Esophagus muscularis mucosa (tissue), 4 donors: ENCODE measurements around the gene QRSL1. TPM values are rescaled to one million over a fixed set of nuclear protein-coding genes. Genes with fewer than 3 reads are reported as not detected.

ENCODE experiments used
- DNase-seq: peaks from one replicate; pipeline ENCODE4 v3.0.0-alpha.2; 2017; ENCODE audit errors: extremely low spot score
- H3K27ac ChIP-seq, 4 donors: fragments of 200-600 bp; sonication (generic); replicated peaks in 1 of 4; 1 replicate in 3 of 4; 2 replicates in 1 of 4; pipeline ENCODE4 v1.5.1; 2016 to 2019; ENCODE audit warnings: mild to moderate bottlenecking in 1 of 4
- H3K27me3 ChIP-seq, 4 donors: fragments of 200-600 bp; sonication (generic); one replicate each; pipeline versions ENCODE4 v1.5.1 to v1.6.0; 2016 to 2019
- H3K36me3 ChIP-seq, 4 donors: fragments of 200-600 bp; sonication (generic); one replicate each; pipeline ENCODE4 v1.5.1; 2016 to 2019
- H3K4me1 ChIP-seq, 4 donors: fragments of 200-600 bp; sonication (generic); one replicate each; pipeline ENCODE4 v1.5.1; 2016 to 2019
- H3K4me3 ChIP-seq, 4 donors: fragments of 200-600 bp; sonication (generic); 1 replicate in 2 of 4; 2 replicates in 2 of 4; pipeline ENCODE4 v1.5.1; 2016 to 2019; ENCODE audit warnings: mild to moderate bottlenecking in 4 of 4, moderate library complexity in 1 of 4
- H3K9me3 ChIP-seq, 4 donors: fragments of 200-600 bp; sonication (generic); 1 replicate in 3 of 4; 2 replicates in 1 of 4; pipeline ENCODE4 v1.5.1; 2016 to 2019
- EP300 ChIP-seq: sonication (generic); formaldehyde crosslinking; IDR thresholded peaks from one replicate; pipeline ENCODE4 v1.6.1; 2017; ENCODE audit warnings: antibody characterized with exemption
- POLR2A ChIP-seq: fragments of 450-650 bp; IDR thresholded peaks from one replicate; pipeline ENCODE4 v1.6.1; 2017; ENCODE audit warnings: antibody characterized with exemption, moderate library complexity, mild to moderate bottlenecking, low read depth
- POLR2AphosphoS5 ChIP-seq, 2 donors: sonication (generic); formaldehyde crosslinking; IDR thresholded peaks; one replicate each; pipeline ENCODE4 v1.6.1; 2017; ENCODE audit warnings: antibody characterized with exemption in 2 of 2
- WGBS: methylation state at CpG from one replicate; pipeline ENCODE4 v1.1.5; 2018; 5-methylcytosine and 5-hydroxymethylcytosine counted together
- intact Hi-C: fragments of 100-400 bp; cut with DNase I; formaldehyde crosslinking; loops from one replicate; pipeline ENCODE4 v1.15.1; 2023
- total RNA-seq, 4 donors: library from RNA; depleted of rRNA; stranded (reverse); fragments of >200 nt; gene quantifications; one replicate each; pipeline versions ENCODE4 v1.1.0 to v1.2.1, GENCODE V29; 2016
- TF ChIP-seq, protein P1 (sequence below), 3 experiments: fragments of 200-600 bp in 2 of 3; fragments of 450-650 bp in 1 of 3; sonication (generic) in 2 of 3; IDR thresholded peaks; one replicate each; pipeline ENCODE4 v1.5.1; 2017 to 2019; ENCODE audit warnings: antibody characterized with exemption in 3 of 3, mild to moderate bottlenecking in 2 of 3, moderate library complexity in 1 of 3

QRSL1 gene
- total RNA-seq, 4 donors from 2014 or later: 6.7 to 9.1 (median 8.3) TPM

DNA sequence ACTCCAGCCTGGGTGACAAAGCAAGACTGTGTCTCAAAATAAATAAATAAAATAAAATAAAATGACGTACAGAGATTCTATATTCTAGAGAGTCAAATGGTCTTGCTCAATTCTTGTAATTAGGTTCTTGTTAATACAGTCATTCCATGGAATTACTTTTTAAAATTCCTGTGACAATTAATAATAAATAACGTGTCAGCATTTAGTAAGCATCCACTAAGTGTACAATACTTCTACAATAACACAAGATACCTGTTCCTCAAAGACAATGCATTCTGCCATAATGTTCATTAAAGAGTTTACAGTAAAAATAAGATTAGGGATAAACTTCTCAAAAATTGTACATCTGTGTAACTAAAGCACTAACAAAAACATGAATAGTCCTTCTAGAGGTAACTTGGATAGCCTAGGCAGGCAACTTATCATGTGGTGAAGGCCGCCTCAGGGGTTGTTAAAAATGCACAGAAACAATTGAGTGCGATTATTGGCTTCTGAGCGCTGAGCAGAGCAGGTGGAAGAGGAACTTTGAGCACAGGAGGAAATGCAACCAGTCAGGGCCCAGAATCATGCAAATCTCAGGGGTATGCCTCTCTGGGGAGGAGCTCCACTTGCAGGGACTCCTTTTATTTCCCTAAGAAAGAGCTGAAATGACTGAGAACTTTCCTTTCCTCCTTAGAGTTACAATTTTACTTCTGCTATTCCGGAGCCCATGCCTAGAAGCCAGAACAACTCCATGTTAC lies 37.1 kb downstream of the QRSL1 start:
- H3K36me3 ChIP-seq: peaks cover 23 to 50% (median 38%) of the 10 kb centered on the region in 4 donors
- no peak overlapping the region for H3K27ac ChIP-seq
- H3K4me1 ChIP-seq: no peaks in the 10 kb centered on the region
- H3K9me3 ChIP-seq: no peaks in the 10 kb centered on the region
- no peak for TF ChIP-seq POLR2AphosphoS5 (IDR thresholded peaks at IDR 0.05)
- TF ChIP-seq POLR2A: no peak
- TF ChIP-seq EP300: no peak
- TF ChIP-seq, protein P1, sequence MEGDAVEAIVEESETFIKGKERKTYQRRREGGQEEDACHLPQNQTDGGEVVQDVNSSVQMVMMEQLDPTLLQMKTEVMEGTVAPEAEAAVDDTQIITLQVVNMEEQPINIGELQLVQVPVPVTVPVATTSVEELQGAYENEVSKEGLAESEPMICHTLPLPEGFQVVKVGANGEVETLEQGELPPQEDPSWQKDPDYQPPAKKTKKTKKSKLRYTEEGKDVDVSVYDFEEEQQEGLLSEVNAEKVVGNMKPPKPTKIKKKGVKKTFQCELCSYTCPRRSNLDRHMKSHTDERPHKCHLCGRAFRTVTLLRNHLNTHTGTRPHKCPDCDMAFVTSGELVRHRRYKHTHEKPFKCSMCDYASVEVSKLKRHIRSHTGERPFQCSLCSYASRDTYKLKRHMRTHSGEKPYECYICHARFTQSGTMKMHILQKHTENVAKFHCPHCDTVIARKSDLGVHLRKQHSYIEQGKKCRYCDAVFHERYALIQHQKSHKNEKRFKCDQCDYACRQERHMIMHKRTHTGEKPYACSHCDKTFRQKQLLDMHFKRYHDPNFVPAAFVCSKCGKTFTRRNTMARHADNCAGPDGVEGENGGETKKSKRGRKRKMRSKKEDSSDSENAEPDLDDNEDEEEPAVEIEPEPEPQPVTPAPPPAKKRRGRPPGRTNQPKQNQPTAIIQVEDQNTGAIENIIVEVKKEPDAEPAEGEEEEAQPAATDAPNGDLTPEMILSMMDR (IDR thresholded peaks at IDR 0.05): no peak
- DNase-seq: no peak
- 87% methylated on average over 6 of the region's 6 CpGs for WGBS
- no peak overlapping the region for H3K4me3 ChIP-seq
- intact Hi-C loops: no loop called here
- H3K27me3 ChIP-seq: no peaks in the 10 kb centered on the region

DNA sequence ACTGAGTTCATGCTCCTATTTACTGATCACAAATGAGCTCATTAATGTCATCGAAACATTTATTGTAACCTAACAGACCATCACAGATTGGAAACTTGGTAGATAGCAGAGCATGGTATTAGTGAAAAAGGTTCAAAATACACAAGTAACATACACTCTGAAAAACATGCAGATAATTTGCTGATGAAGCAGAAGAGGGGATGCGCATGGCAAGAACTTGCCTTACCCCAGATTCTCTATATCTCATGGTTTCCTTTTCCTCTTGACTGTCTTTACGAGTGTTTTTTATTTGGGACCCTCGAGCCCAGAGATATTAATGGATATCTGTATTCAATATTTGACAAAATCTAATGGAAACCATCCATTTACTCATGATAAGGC lies 37.6 kb downstream of the QRSL1 start:
- TF ChIP-seq POLR2AphosphoS5 (IDR thresholded peaks at IDR 0.05): no peak
- no peak for TF ChIP-seq EP300
- Histone ChIP-seq H3K4me3 (no peak overlapping the region), H3K27ac (no peak overlapping the region), H3K36me3 (peaks cover 20 to 50% (median 38%) of the 10 kb centered on the region in 4 donors), H3K9me3 (no peaks in the 10 kb centered on the region), H3K4me1 (no peaks in the 10 kb centered on the region), H3K27me3 (no peaks in the 10 kb centered on the region)
- WGBS: 95% methylated on average over 4 of the region's 4 CpGs
- no peak for DNase-seq
- intact Hi-C loops: no loop called here

DNA sequence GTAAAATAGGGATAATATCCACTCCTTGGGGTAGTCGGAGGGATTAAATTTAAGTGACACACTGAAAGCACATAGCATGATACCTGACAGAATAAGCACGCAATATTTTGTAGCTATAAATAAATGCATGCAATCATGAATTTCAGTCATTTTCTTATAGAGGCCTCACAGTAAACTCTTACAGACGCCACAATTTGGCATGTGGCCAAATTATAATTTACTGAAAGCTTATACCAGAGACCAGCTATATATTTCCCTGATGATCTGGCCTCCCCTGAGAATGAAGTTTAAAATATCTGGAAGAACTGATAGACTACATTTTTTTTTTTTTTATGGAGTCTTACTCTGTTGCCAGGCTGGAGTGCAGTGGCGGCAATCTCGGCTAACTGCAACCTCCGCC lies 40.9 kb downstream of the QRSL1 start:
- intact Hi-C loops: no loop called here
- no peak overlapping the region for H3K4me3 ChIP-seq
- TF ChIP-seq, protein P1 (IDR thresholded peaks at IDR 0.05): no peak
- TF ChIP-seq EP300: no peak
- no peak for TF ChIP-seq POLR2AphosphoS5 (IDR thresholded peaks at IDR 0.05)
- no peak for TF ChIP-seq POLR2A
- no peak overlapping the region for H3K27ac ChIP-seq
- no peak for DNase-seq
- no peaks in the 10 kb centered on the region for H3K27me3 ChIP-seq
- no peaks in the 10 kb centered on the region for H3K4me1 ChIP-seq
- H3K9me3 ChIP-seq: no peaks in the 10 kb centered on the region
- peaks cover 0 to 21% (median 16%) of the 10 kb centered on the region in 4 donors for H3K36me3 ChIP-seq
- 84% methylated on average over 6 of the region's 6 CpGs for WGBS

DNA sequence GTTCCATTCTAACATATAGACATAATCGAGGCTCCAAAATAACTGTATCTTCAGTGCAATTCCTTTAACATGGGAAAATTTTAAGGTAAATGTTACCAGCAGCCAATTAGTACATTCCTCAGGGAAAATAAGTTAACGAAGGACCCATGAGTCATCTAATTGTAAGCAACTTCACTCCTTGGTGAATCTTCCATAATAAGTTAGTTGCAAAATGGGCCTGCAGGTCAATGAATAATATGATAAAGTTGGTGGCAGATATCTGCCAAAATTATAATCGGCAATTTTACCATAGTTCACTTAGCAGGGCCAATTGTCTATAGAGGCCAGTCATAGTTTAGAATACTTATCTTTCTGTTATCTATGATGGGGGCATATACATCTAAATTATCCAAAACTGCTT lies 42.3 kb downstream of the QRSL1 start:
- intact Hi-C loops: no loop called here
- Histone ChIP-seq H3K4me1 (no peaks in the 10 kb centered on the region), H3K36me3 (peaks cover 0 to 7% (median 4%) of the 10 kb centered on the region in 4 donors), H3K27me3 (no peaks in the 10 kb centered on the region), H3K9me3 (no peaks in the 10 kb centered on the region), H3K4me3 (no peak overlapping the region), H3K27ac (no peak overlapping the region)
- DNase-seq: no peak
- TF ChIP-seq POLR2AphosphoS5 (IDR thresholded peaks at IDR 0.05): no peak
- TF ChIP-seq POLR2A: no peak
- no peak for TF ChIP-seq EP300
- TF ChIP-seq, protein P1 (IDR thresholded peaks at IDR 0.05): no peak
- 95% methylated on average over 3 of the region's 3 CpGs for WGBS

DNA sequence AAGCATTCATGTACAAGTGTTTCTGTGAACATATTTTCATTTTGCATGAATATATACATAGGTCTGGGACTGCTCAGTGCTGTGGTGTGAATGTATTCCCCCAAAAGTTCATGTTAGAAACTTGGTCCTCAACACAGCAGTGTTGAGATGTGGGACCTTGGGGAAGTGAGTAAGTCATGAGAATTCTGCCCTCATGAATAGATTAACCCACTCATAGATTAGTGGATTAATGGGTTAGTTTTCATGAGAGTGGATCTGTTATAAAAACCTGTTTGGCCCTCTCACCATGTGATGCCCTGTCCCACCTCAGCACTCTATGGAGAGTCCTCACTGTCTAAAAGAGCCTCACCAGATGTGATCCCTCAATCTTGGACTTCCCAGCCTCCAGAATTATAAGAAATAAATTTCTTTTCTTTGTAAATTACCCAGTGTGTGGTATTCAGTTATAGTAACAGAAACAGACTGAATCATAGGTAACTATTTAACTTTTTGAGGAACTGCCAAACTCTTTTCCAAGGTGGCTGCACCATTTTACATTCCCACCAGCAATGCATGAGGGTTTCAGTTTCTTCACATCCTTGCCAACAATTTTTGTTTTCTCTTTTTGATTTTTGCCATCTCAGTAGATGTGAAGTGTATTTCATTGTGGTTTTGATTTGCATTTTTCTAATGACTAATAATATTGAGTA lies 45.3 kb downstream of the QRSL1 start:
- H3K36me3 ChIP-seq: no peaks in the 10 kb centered on the region
- no peak overlapping the region for H3K4me3 ChIP-seq
- H3K27ac ChIP-seq: no peak overlapping the region
- no peaks in the 10 kb centered on the region for H3K27me3 ChIP-seq
- intact Hi-C loops: no loop called here
- TF ChIP-seq EP300 (no peak), POLR2AphosphoS5 (IDR thresholded peaks at IDR 0.05) (no peak), POLR2A (no peak)
- TF ChIP-seq, protein P1 (IDR thresholded peaks at IDR 0.05): no peak
- H3K9me3 ChIP-seq: no peaks in the 10 kb centered on the region
- H3K4me1 ChIP-seq: no peaks in the 10 kb centered on the region
- DNase-seq: no peak
